CD14-positive monocyte (primary cell): ENCODE data around the gene SPG11. TPM values are rescaled to one million over a fixed set of nuclear protein-coding genes. Genes with fewer than 3 reads are reported as not detected.
"Not testable (repeated sequence)": the region's sequence is repeated elsewhere in the genome, so short reads cannot be mapped to it uniquely, and the experiment has no call there.

Experiments
- DNase-seq, 3 donors: peaks; one replicate each; pipeline ENCODE4 v3.0.0-alpha.2; 2011 to 2022
- H2AFZ ChIP-seq: 2 replicates; pipeline ENCODE4 v1.6.0; 2012; ENCODE audit warnings: mild to moderate bottlenecking, low read depth, low read length, inconsistent platforms; ENCODE audit not compliant: insufficient read depth, poor library complexity, severe bottlenecking
- H3K27ac ChIP-seq, 2 donors: 1 replicate in 1 of 2; 2 replicates in 1 of 2; pipeline ENCODE4 v1.5.1; 2012 to 2013; ENCODE audit warnings: low read length in 2 of 2, control low read depth in 1 of 2, inconsistent platforms in 1 of 2, low read depth in 1 of 2, mild to moderate bottlenecking in 1 of 2
- H3K27me3 ChIP-seq, 2 donors: one replicate each; pipeline versions ENCODE4 v1.6.0 to v1.6.1; 2011 to 2013; ENCODE audit warnings: low read length in 2 of 2; ENCODE audit not compliant: control insufficient read depth in 2 of 2, insufficient read depth in 2 of 2
- H3K36me3 ChIP-seq, 2 donors: replicated peaks in 1 of 2; 1 replicate in 1 of 2; 2 replicates in 1 of 2; pipeline versions ENCODE4 v1.5.1 to v1.6.1; 2012 to 2013; ENCODE audit warnings: low read length in 2 of 2, control low read depth in 1 of 2, inconsistent platforms in 1 of 2, mild to moderate bottlenecking in 1 of 2; ENCODE audit not compliant: insufficient read depth in 2 of 2, control insufficient read depth in 1 of 2
- H3K4me1 ChIP-seq, 2 donors: 1 replicate in 1 of 2; 2 replicates in 1 of 2; pipeline versions ENCODE4 v1.5.1 to v1.6.1; 2012 to 2013; ENCODE audit warnings: low read length in 2 of 2, control low read depth in 1 of 2, inconsistent platforms in 1 of 2, mild to moderate bottlenecking in 1 of 2, moderate library complexity in 1 of 2; ENCODE audit not compliant: insufficient read depth in 2 of 2, control insufficient read depth in 1 of 2
- H3K4me2 ChIP-seq: replicated peaks from 2 replicates; pipeline ENCODE3; 2012; ENCODE audit warnings: low read length, moderate library complexity, mild to moderate bottlenecking; ENCODE audit not compliant: poor library complexity, severe bottlenecking; ENCODE audit errors: extremely low read depth
- H3K4me3 ChIP-seq, 3 experiments: fragments of 200-600 bp in 1 of 3; sonication (generic) in 1 of 3; replicated peaks in 1 of 3; 1 replicate in 2 of 3; 2 replicates in 1 of 3; pipeline ENCODE4 v1.5.1; 2011 to 2013; ENCODE audit warnings: low read length in 3 of 3, mild to moderate bottlenecking in 3 of 3, control low read depth in 2 of 3, low read depth in 2 of 3, inconsistent platforms in 1 of 3, moderate library complexity in 1 of 3
- H3K79me2 ChIP-seq: 2 replicates; pipeline ENCODE4 v1.6.0; 2012; ENCODE audit warnings: mild to moderate bottlenecking, control low read depth, inconsistent platforms, low read length, moderate library complexity; ENCODE audit not compliant: insufficient read depth
- H3K9ac ChIP-seq: 2 replicates; pipeline ENCODE4 v1.6.0; 2017; ENCODE audit warnings: low read length, mild to moderate bottlenecking; ENCODE audit not compliant: insufficient read depth, poor library complexity, severe bottlenecking
- H3K9me3 ChIP-seq, 2 donors: replicated peaks in 1 of 2; 1 replicate in 1 of 2; 2 replicates in 1 of 2; pipeline versions ENCODE4 v1.5.1 to v1.6.1; 2012 to 2013; ENCODE audit warnings: low read length in 2 of 2, control low read depth in 1 of 2; ENCODE audit not compliant: control insufficient read depth in 1 of 2, insufficient read depth in 1 of 2
- H4K20me1 ChIP-seq: 2 replicates; pipeline ENCODE4 v1.6.0; 2012; ENCODE audit warnings: mild to moderate bottlenecking, low read length, control low read depth, moderate library complexity; ENCODE audit not compliant: insufficient read depth
- H3K27ac Mint-ChIP-seq, 7 donors: one replicate each; pipeline ENCODE4 v1.8.0; 2020; ENCODE audit warnings: mild to moderate bottlenecking in 7 of 7, mixed read lengths in 7 of 7, moderate library complexity in 6 of 7, inconsistent platforms in 2 of 7
- H3K27me3 Mint-ChIP-seq, 3 donors: one replicate each; pipeline ENCODE4 v1.8.0; 2021 to 2022; ENCODE audit warnings: low read depth in 3 of 3, mild to moderate bottlenecking in 3 of 3, mixed read lengths in 3 of 3, moderate library complexity in 3 of 3, inconsistent platforms in 1 of 3
- H3K36me3 Mint-ChIP-seq, 2 donors: one replicate each; pipeline ENCODE4 v1.8.0; 2020; ENCODE audit warnings: mixed read lengths in 2 of 2, inconsistent platforms in 1 of 2, mild to moderate bottlenecking in 1 of 2
- H3K4me1 Mint-ChIP-seq: one replicate; pipeline ENCODE4 v1.8.0; 2020; ENCODE audit warnings: mild to moderate bottlenecking, mixed read lengths
- H3K4me3 Mint-ChIP-seq, 2 donors: one replicate each; pipeline ENCODE4 v1.8.0; 2020; ENCODE audit warnings: mild to moderate bottlenecking in 2 of 2, mixed read lengths in 2 of 2, moderate library complexity in 1 of 2
- H3K9me3 Mint-ChIP-seq, 7 donors: one replicate each; pipeline ENCODE4 v1.8.0; 2020 to 2022; ENCODE audit warnings: mixed read lengths in 7 of 7, mild to moderate bottlenecking in 6 of 7, moderate library complexity in 6 of 7, inconsistent platforms in 2 of 7
- CTCF ChIP-seq: fragments of 200-600 bp; IDR thresholded peaks from one replicate; pipeline ENCODE4 v1.8.0; 2022; ENCODE audit warnings: antibody characterized with exemption, mild to moderate bottlenecking
- WGBS: methylation state at CpG from one replicate; pipeline ENCODE4 v1.1.5; 2013; ENCODE audit warnings: missing lambda C conversion rate; ENCODE audit not compliant: insufficient coverage; 5-methylcytosine and 5-hydroxymethylcytosine counted together
- intact Hi-C, 2 donors: fragments of 100-400 bp; cut with micrococcal nuclease; formaldehyde crosslinking; loops; one replicate each; pipeline versions ENCODE4 v1.15.0 to v1.15.1; 2023
- polyA plus RNA-seq, 3 donors: library from polyadenylated mRNA; depleted of rRNA in 1 of 3; unstranded in 2 of 3; stranded (reverse) in 1 of 3; fragments of 300-500 nt in 2 of 3; fragments of >200 nt in 1 of 3; fragmentation: Illumina TruSeq in 2 of 3; gene quantifications; 1 replicate in 2 of 3; 2 replicates in 1 of 3; pipeline ENCODE4 v1.2.3, GENCODE V29; 2012 to 2021

SPG11 gene
- polyA plus RNA-seq, 3 donors: 26.4 to 140 (median 50.4) TPM

DNA sequence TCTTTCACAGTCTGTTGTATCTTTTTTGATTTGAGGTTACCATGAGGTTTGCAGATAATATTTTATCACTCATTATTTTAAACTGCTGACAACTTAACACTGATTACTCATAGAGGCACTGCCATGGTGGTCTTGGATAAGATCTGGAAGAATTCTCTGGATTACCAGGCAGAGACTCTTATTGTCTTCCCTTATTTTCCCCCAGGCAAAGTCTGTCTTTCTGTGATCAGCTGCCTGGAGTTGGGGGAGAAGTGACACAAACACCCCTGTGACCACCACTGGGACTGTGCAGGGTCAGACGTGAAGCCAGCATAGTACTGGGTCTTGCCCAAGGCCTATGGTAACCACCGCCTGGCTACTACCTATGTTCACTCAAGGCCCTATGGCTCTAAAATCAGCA lies 42.9 kb upstream of the SPG11 start:
- DNase-seq: no peak
- H4K20me1 ChIP-seq: peaks cover under 1% of the 10 kb centered on the region
- H3K27ac ChIP-seq: no peak overlapping the region
- H3K27me3 ChIP-seq: no peaks in the 10 kb centered on the region
- Mint-ChIP-seq H3K4me1 (peaks cover 15% of the 10 kb centered on the region), H3K27me3 (peaks cover 3 to 5% (median 4%) of the 10 kb centered on the region in 3 donors), H3K36me3 (peaks cover 15 to 25% of the 10 kb centered on the region in 2 donors), H3K4me3 (no peak overlapping the region), H3K9me3 (peaks cover 22 to 35% (median 33%) of the 10 kb centered on the region in 7 donors), H3K27ac (no peak overlapping the region)
- peaks cover 11 to 19% of the 10 kb centered on the region in 2 donors for H3K9me3 ChIP-seq
- 96% methylated on average over 2 of the region's 2 CpGs for WGBS
- no peak for TF ChIP-seq CTCF
- no peak overlapping the region for H2AFZ ChIP-seq
- peaks cover 6 to 14% of the 10 kb centered on the region in 2 donors for H3K4me1 ChIP-seq
- no peak overlapping the region for H3K4me3 ChIP-seq
- no peak overlapping the region for H3K9ac ChIP-seq
- H3K36me3 ChIP-seq: no peaks in the 10 kb centered on the region
- H3K79me2 ChIP-seq: peaks cover 22% of the 10 kb centered on the region
- no peak overlapping the region for H3K4me2 ChIP-seq
- intact Hi-C loops: no loop called here

DNA sequence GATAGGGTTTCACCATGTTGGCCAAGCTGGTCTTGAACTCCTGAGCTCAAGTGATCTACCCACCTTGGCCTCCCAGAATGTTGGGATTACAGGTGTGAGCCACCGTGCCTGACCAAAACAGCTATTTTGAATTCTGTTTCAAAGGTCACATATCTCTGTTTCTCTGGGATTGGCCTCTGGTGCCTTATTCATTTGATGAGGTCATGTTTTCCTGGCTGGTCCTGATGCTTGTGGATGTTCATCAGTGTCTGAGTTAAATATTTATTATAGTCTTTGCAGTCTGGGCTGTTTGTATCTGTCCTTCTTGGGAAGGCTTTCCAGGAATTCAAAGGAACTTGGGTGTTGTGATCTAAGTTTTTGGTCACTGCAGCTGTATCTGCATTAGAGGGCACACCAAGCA lies 42.5 kb upstream of the SPG11 start:
- Histone ChIP-seq H3K27me3 (no peaks in the 10 kb centered on the region), H3K4me3 (no peak overlapping the region), H3K9me3 (peaks cover 11 to 20% of the 10 kb centered on the region in 2 donors), H3K4me1 (peaks cover 6 to 14% of the 10 kb centered on the region in 2 donors), H3K9ac (no peak overlapping the region), H3K36me3 (no peaks in the 10 kb centered on the region), H3K79me2 (peaks cover 18% of the 10 kb centered on the region), H3K27ac (no peak overlapping the region), H3K4me2 (no peak overlapping the region), H4K20me1 (no peaks in the 10 kb centered on the region), H2AFZ (no peak overlapping the region)
- WGBS: 90% methylated on average over 1 of the region's 1 CpG
- TF ChIP-seq CTCF: no peak
- intact Hi-C loops: no loop called here
- peaks cover 15 to 25% of the 10 kb centered on the region in 2 donors for H3K36me3 Mint-ChIP-seq
- H3K9me3 Mint-ChIP-seq: peaks cover 22 to 38% (median 36%) of the 10 kb centered on the region in 7 donors
- H3K27me3 Mint-ChIP-seq: peaks cover under 1 to 5% (median 4%) of the 10 kb centered on the region in 3 donors
- DNase-seq: no peak
- no peak overlapping the region for H3K27ac Mint-ChIP-seq
- peaks cover 15% of the 10 kb centered on the region for H3K4me1 Mint-ChIP-seq
- no peak overlapping the region for H3K4me3 Mint-ChIP-seq

- H2AFZ ChIP-seq, H3K36me3 ChIP-seq, H3K27me3 Mint-ChIP-seq, H3K4me2 ChIP-seq, intact Hi-C loops, H3K79me2 ChIP-seq, H3K27ac ChIP-seq, H3K4me3 Mint-ChIP-seq, H3K9ac ChIP-seq, DNase-seq, H3K4me3 ChIP-seq, H4K20me1 ChIP-seq, H3K27me3 ChIP-seq, H3K27ac Mint-ChIP-seq: not testable (repeated sequence)
- Histone ChIP-seq H3K4me1 (peaks cover 6 to 13% of the 10 kb centered on the region in 2 donors), H3K9me3 (peaks cover 11 to 20% of the 10 kb centered on the region in 2 donors)
- Mint-ChIP-seq H3K9me3 (peaks cover 32 to 50% (median 43%) of the 10 kb centered on the region in 7 donors), H3K36me3 (peaks cover 3 to 11% of the 10 kb centered on the region in 2 donors), H3K4me1 (peaks cover 15% of the 10 kb centered on the region)
Observed at GRCh38 chr15:44700676-44701075, 37.2 kb upstream of the SPG11 start.
